ENCODE results near the gene KANSL2. TPM values are rescaled to one million over a fixed set of nuclear protein-coding genes. Genes with fewer than 3 reads are reported as not detected.

The KANSL2 gene
- total and polyA plus RNA-seq, 7 experiments from 2014 or later = 33.4 to 117 (median 73.2) TPM

DNA sequence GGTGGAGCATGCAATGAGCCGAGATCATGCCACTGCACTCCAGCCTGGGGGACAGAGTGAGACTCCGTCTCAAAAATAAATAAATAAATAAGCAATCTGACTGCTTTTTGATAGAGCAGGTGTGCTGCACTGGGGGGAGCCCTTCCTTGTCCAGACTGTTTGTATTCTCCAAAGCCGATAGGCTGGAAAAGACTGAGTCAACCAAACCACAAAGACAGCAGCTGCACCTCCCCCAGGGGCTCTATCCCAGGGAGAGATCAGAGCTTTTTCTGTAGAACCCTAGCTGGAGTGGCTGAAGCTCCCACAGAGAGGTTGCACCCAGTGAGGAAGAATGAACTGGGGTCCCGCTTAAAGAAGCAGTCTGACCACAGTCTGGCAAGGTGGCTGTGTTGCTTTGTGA is 66.4 kb downstream of the KANSL2 start:
- peaks cover 18 to 52% (median 39%) of the 10 kb centered on the region in 5 donors for H3K27me3 Mint-ChIP-seq
- no peak overlapping the region for H3K27ac Mint-ChIP-seq
- peaks cover 0 to 5% (median 0%) of the 10 kb centered on the region in 7 donors for H3K4me1 Mint-ChIP-seq
- ChIA-PET POLR2A (no interaction called here), CTCF (no interaction called here)
- no peak for ATAC-seq
- intact Hi-C loops (cut with micrococcal nuclease) = loop anchor here (5.0 to 10.0 kb wide), 3 partner anchors 611 to 673 kb away; partner anchors contain the start of genes COL2A1 (in 1 of the 2) and TMEM106C (in 1 of the 2)
- no peak overlapping the region for H3K27ac ChIP-seq (ENCODE audit: low read depth, low read length)
- no peak overlapping the region for H3K4me3 ChIP-seq (ENCODE audit: low read length)
- H3K36me3 ChIP-seq (ENCODE audit: control insufficient read depth in 2 of 3, insufficient read depth in 3 of 3, low read length in 3 of 3) = no peaks in the 10 kb centered on the region
- no peak for DNase-seq
- H3K9me3 Mint-ChIP-seq = peaks cover 12 to 44% (median 24%) of the 10 kb centered on the region in 11 donors
- peaks cover 0 to 15% (median 7%) of the 10 kb centered on the region in 5 donors for H3K36me3 Mint-ChIP-seq
- H3K4me1 ChIP-seq (ENCODE audit: control insufficient read depth in 2 of 2, insufficient read depth in 2 of 2, low read length in 2 of 2) = no peaks in the 10 kb centered on the region
- H3K27me3 ChIP-seq (ENCODE audit: control insufficient read depth in 2 of 2, insufficient read depth in 2 of 2, low read length in 2 of 2) = no peaks in the 10 kb centered on the region
- no peaks in the 10 kb centered on the region for H3K9me3 ChIP-seq (ENCODE audit: control insufficient read depth in 2 of 3, low read length in 3 of 3)
- no peak overlapping the region for H3K4me3 Mint-ChIP-seq

DNA sequence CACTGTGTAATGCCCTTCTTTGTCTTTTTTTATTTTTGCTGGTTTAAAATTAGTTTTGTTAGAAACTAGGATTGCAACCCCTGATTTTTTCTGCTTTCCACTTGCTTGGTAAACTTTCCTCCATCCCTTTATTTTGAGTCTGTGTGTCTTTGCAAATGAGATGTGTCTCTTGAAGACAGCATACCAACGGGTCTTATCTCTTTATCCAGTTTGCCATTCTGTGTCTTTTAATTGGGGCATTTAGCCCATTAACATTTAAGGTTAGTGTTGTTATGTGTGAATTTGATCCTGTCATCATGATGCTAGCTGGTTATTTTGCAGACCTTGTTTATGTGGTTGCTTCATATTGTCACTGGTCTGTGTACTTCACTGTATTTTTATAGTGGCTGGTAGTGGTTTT is 68.7 kb downstream of the KANSL2 start:
- Histone ChIP-seq H3K4me1 (ENCODE audit: control insufficient read depth in 2 of 2, insufficient read depth in 2 of 2, low read length in 2 of 2) (no peaks in the 10 kb centered on the region), H3K9me3 (ENCODE audit: control insufficient read depth in 2 of 3, low read length in 3 of 3) (no peaks in the 10 kb centered on the region), H3K4me3 (ENCODE audit: low read length) (no peak overlapping the region), H3K27ac (ENCODE audit: low read depth, low read length) (no peak overlapping the region), H3K36me3 (ENCODE audit: control insufficient read depth in 2 of 3, insufficient read depth in 3 of 3, low read length in 3 of 3) (no peaks in the 10 kb centered on the region), H3K27me3 (ENCODE audit: control insufficient read depth in 2 of 2, insufficient read depth in 2 of 2, low read length in 2 of 2) (no peaks in the 10 kb centered on the region)
- Mint-ChIP-seq H3K27ac (no peak overlapping the region), H3K9me3 (peaks cover 12 to 64% (median 30%) of the 10 kb centered on the region in 11 donors), H3K4me1 (peaks cover 0 to 1% (median 0%) of the 10 kb centered on the region in 7 donors), H3K27me3 (peaks cover 13 to 40% (median 36%) of the 10 kb centered on the region in 5 donors), H3K36me3 (peaks cover 0 to 19% (median 7%) of the 10 kb centered on the region in 5 donors), H3K4me3 (no peak overlapping the region)
- no peak for DNase-seq
- ATAC-seq = no peak
- CTCF ChIA-PET = interaction anchor here (1.8 kb wide), 1 partner anchor 70 kb away, joined by 8 read pairs; no protein-coding TSS in a partner anchor
- intact Hi-C loops (cut with micrococcal nuclease) = loop anchor here in 1 of 2 donors (10.0 kb wide), 1 partner anchor 609 kb away; the partner anchor contains the start of gene COL2A1
- POLR2A ChIA-PET = no interaction called here

Small RNA genes within 50 kb of the gene (microRNA-seq; reads per million reads assigned to microRNA genes)
- gene MIR1291 (ENCODE audit: borderline microRNAs expressed) = 9.3 reads per million, percentile 18 among the genes with 10 or more reads in this experiment

Other genes with a start within 250 kb of the KANSL2 start
- not detected for gene ANP32D, start 209.7 kb downstream of the KANSL2 start, total RNA-seq
- not detected for gene ANP32D, start 209.7 kb downstream of the KANSL2 start, polyA plus RNA-seq
- not detected for gene C12orf54, start 199.7 kb downstream of the KANSL2 start, total RNA-seq
- gene C12orf54, start 199.7 kb downstream of the KANSL2 start, polyA plus RNA-seq = not detected
- gene OR8S1, start 156.6 kb downstream of the KANSL2 start, total RNA-seq = not detected
- gene OR8S1, start 156.6 kb downstream of the KANSL2 start, polyA plus RNA-seq = not detected
- gene LALBA, start 112.2 kb downstream of the KANSL2 start, total RNA-seq = not detected
- gene LALBA, start 112.2 kb downstream of the KANSL2 start, polyA plus RNA-seq = not detected
- gene CCNT1, start 34.5 kb upstream of the KANSL2 start, total RNA-seq = 100 to 1,000 TPM in 1 of 5 experiments, 10 to 100 TPM in 4; 62.5 to 127 (median 76.6) TPM
- 10 to 100 TPM; 11.7 to 23.8 TPM for gene CCNT1, start 34.5 kb upstream of the KANSL2 start, polyA plus RNA-seq
- under 1 TPM in 3 of 5 experiments, not detected in 2; 0.07 to 0.22 (median 0.08) TPM for gene ADCY6, start 106.9 kb upstream of the KANSL2 start, total RNA-seq
- not detected for gene ADCY6, start 106.9 kb upstream of the KANSL2 start, polyA plus RNA-seq
- gene CACNB3, start 136.3 kb upstream of the KANSL2 start, total RNA-seq = 10 to 100 TPM in 1 of 5 experiments, 1 to 10 TPM in 4; 2.2 to 14.7 (median 5.5) TPM
- gene CACNB3, start 136.3 kb upstream of the KANSL2 start, polyA plus RNA-seq = 1 to 10 TPM in 1 of 2 donors, under 1 TPM in 1; 0.89 to 1.5 TPM
- 100 to 1,000 TPM in 3 of 5 experiments, 10 to 100 TPM in 2; 84.0 to 160 (median 127) TPM for gene DDX23, start 169.9 kb upstream of the KANSL2 start, total RNA-seq
- 10 to 100 TPM; 32.8 to 65.6 TPM for gene DDX23, start 169.9 kb upstream of the KANSL2 start, polyA plus RNA-seq
- gene RND1, start 183.6 kb upstream of the KANSL2 start, total RNA-seq = 10 to 100 TPM in 1 of 5 experiments, 1 to 10 TPM in 4; 1.1 to 13.5 (median 2.3) TPM
- under 1 TPM; 0.17 to 0.94 TPM for gene RND1, start 183.6 kb upstream of the KANSL2 start, polyA plus RNA-seq
- 10 to 100 TPM; 40.3 to 55.7 (median 48.5) TPM for gene FKBP11, start 243.3 kb upstream of the KANSL2 start, total RNA-seq
- gene FKBP11, start 243.3 kb upstream of the KANSL2 start, polyA plus RNA-seq = 10 to 100 TPM; 74.2 to 83.7 TPM

Measured in naive thymus-derived CD4-positive, alpha-beta T cell (primary cell).